HG03342 (cell line): ENCODE data around the gene NRROS.

ENCODE experiments used
- ATAC-seq: cut with Tn5 transposase; IDR thresholded peaks from one replicate; pipeline ENCODE4 v1.9.1; 2021; ENCODE audit warnings: mild to moderate bottlenecking, moderate library complexity; ENCODE audit not compliant: unreplicated experiment

NRROS gene

DNA sequence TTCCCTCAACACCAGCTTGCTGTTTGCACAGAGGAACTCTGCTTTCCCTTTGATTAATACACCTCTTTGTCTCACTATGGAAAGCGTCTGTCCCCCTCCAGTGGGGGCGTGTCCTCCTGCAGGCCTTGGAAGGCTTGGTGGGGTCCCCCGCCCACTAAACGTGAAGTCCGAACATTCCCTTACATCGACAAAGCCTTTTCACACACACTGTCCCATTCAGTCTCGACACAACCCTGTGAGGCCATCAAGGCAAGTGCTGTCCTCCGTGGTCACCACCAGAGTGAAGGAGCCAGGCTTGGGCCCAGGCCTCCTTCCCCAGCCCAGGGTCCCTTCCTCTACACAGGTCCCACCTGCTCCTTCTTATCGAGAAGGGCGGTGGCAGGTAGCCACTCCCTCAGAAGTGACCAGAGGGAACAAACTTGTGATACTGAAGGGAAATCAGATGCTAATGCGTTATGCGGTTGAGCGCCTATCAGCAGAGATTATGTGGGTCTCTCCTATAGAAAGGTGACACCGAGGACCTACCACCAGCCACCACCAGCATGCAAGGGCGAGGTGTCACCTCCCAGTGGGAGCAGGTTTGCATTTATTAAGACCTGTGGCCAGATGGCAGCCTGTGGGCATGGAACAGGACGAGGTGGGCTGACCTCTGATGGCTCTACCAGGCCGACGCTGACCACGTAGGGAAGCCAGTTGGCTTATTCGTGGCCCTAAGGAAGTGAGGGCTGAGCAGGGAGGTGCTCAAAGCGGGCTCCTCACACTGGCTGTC, 6.6 kb downstream of the NRROS start:
- ATAC-seq: no peak

DNA sequence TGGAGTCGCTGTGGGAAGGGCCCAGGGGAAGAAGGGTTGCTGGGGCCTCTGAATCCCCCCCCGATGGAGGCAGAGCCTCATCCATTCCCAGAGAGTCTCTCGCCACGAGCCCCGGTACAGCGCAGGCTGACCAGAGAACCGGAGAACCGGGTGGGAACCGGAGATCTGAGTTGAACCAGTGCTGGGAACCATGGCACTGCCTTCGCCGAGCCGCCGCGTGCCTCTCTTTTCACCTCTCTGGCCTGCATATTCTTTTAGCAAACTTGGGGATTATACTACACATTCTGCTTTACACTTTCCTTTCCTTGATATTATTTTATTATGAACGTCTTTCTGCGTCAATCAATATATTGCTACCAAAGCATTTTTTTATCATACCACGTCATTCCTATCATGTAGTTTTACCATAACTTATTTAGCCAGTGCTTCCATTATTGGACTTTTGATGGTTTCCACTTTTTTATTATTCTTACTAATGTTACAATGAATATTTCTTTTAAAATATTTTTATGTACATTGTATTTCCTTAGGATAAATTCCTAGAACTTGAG, 7.2 kb downstream of the NRROS start:
- no peak for ATAC-seq

DNA sequence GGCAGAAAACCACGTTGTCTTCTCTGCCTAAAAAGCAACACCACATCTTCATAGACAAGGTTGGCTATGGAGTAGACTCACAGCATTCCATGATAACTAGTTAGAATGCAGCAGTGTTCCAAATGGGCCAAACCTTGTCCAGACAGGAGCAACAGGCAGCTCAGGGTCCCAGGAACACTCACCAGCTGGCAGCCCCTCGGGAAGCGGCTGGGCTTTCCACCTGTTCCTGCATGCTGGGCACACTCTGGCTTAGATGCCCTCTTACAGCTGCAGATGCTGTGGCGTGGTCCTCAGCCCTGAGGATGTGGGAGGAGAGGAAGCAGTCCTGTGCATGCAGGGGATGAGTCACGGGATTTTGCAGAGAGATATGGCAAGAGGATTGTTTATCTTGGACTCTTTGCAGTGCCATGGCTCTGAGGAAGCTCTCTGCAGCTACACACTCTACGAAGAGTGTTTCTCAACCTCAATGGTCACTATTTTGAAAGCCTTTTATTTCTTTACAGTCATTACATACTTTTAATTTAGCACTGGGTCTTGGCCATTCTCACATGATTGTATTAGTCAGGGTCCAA, 11.3 kb downstream of the NRROS start:
- no peak for ATAC-seq

DNA sequence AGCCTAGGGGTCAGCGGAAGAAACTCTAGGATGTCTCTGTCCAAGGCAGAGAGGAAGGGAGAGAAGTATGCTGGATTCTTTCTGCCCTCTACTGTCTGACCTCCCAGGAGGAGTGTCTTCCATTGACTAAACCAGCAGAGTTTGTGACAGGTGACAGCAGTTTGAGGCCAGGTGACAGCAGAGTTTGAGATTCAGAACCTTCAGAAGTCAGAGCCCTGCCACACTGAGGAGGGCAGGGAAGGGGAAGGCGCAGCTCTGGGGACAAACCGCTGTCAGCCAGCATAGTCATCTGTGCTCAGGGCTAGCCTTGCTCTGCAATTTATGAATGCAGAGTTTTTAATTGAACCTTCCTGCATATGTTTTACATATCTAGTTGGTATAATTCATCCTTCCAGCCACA, 12.3 kb downstream of the NRROS start:
- no peak for ATAC-seq

DNA sequence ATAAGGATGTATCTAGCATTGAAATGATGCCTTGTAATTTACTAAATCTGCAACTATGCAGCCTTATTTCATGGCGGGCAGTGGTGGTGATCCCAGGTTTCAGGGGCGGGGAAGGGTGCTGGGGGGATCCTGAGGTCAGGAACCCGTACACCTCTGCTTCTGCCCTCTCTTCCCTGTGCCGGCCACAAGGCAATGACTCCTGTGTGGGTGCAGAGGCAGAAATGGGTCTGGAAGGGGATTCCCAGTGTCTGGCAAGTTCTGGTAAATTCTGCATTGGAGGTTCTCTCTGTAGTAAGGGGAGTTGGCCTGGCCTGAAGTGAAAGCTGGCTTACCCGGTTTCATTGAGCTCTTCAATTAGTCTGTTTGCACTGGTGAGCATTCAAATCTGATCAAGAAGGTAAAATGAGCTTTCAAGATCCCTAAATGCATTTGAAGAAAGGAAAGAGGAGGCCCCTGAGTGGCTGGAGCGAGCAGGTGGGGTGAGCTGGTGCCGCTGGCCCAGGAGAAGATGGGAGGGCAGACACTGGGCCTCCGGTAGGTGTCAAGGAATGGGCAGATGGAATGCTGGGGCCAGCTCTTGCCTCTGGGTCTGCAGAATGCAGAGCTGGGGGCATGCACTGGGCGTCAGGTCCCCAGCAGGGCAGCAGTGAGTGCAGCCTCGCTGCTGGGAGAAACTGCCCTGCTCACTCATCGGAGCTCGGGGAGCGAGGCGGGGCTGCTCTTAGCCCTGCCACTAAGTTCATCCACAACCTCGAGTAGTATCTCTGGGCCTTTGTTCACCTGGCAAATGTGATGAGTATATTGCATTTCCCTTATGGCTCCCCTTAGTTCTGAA, 13.7 kb downstream of the NRROS start:
- no peak for ATAC-seq

DNA sequence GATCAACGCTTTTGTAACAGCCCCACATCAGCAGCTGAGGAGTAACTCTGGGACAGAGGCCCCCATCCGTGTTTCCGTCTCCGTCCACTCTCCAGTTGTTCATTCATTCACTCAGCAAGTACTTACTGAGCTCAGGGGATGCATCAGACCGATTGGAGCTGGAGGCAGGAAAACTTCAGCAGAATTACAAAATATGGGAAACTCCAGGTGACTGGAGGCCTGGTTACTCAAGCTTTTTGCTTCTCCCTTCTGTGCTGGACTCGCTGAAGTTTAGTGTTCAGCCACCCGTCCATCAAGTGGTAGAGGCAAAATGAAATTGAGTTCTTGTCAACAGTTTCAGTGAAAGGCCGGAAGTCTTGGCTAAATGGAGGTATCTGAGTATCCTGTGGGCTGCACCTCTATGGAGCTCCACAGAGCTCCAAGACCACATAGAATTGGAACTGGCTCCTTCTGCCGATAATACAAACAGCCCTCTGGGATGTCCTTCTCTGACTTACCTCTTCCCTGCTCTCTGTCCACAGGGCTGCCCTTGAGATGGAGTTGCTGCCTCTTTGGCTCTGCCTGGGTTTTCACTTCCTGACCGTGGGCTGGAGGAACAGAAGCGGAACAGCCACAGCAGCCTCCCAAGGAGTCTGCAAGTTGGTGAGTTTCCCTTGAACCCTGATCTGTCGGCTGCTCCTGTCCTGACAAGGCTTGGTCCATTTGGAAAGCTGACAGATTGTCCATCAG, 14.7 kb downstream of the NRROS start:
- no peak for ATAC-seq

DNA sequence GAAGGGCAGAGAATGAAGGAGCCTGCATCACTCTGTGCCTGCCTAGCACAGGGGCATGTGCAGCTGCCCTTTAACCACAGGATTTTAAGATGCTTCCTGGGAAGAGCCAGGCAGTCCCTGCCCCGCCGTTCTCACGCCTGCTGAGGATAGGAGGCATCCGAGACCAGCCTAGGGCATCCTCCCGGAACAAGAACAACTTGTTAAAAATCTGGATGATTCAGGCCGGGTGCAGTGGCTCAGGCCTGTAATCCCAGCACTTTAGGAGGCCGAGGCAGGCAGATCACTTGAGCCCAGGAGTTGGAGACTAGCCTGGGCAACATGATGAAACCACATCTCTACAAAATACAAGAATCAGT, 15.2 kb downstream of the NRROS start:
- ATAC-seq: no peak

DNA sequence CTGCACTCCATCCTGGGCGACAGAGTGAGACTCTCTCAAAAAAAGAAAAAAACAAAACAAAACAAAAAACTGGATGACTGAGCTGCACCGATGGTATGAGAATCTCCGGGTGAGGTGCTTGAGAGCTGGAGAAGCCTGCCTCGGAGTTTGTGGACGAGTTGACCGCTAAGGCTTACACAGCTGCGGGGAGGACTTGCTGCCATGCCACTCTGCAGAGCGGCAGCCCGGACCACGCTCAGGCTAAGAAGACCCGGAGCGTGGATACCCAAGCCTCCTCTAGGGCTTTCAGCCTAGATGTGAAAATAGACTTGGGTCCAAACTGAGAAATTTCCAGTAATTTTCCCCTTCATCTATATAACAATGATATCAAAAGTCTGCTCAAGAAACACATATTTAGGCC, 16.0 kb downstream of the NRROS start:
- ATAC-seq: no peak

DNA sequence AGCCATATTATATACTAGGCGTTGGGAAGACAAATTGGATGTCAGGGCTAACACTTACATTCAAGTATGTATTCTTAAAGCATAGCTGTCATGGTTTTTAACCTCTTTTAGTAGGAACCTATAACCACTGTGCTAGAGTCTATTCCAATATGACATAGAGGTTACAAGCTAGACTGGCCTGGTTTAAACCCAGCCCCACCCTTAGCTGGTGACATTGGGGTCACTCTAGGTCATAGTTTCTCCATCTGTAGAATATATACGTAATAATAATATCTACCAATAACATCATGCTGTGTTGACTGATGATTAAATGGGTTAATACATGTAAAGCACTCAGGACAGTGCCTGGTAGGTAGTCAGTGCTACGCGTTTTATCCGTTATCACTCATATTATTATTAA, 16.7 kb downstream of the NRROS start:
- no peak for ATAC-seq

DNA sequence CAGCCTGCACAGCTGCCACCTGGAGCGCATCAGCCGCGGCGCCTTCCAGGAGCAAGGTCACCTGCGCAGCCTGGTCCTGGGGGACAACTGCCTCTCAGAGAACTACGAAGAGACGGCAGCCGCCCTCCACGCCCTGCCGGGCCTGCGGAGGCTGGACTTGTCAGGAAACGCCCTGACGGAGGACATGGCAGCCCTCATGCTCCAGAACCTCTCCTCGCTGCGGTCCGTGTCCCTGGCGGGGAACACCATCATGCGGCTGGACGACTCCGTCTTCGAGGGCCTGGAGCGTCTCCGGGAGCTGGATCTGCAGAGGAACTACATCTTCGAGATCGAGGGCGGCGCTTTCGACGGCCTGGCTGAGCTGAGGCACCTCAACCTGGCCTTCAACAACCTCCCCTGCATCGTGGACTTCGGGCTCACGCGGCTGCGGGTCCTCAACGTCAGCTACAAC, 20.4 kb downstream of the NRROS start:
- ATAC-seq: no peak

DNA sequence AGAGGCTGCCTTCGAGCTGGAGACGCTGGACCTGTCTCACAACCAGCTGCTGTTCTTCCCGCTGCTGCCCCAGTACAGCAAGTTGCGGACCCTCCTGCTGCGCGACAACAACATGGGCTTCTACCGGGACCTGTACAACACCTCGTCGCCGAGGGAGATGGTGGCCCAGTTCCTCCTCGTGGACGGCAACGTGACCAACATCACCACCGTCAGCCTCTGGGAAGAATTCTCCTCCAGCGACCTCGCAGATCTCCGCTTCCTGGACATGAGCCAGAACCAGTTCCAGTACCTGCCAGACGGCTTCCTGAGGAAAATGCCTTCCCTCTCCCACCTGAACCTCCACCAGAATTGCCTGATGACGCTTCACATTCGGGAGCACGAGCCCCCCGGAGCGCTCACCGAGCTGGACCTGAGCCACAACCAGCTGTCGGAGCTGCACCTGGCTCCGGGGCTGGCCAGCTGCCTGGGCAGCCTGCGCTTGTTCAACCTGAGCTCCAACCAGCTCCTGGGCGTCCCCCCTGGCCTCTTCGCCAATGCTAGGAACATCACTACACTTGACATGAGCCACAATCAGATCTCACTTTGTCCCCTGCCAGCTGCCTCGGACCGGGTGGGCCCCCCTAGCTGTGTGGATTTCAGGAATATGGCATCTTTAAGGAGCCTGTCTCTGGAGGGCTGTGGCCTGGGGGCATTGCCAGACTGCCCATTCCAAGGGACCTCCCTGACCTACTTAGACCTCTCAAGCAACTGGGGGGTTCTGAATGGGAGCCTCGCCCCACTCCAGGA, 21.1 kb downstream of the NRROS start:
- ATAC-seq: no peak

DNA sequence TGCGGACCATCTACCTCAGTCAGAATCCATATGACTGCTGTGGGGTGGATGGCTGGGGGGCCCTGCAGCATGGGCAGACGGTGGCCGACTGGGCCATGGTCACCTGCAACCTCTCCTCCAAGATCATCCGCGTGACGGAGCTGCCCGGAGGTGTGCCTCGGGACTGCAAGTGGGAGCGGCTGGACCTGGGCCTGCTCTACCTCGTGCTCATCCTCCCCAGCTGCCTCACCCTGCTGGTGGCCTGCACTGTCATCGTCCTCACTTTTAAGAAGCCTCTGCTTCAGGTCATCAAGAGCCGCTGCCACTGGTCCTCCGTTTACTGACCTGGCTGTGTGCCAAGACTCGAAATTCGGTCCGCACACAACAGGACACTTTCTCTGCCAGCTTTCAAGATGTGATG, 21.9 kb downstream of the NRROS start:
- ATAC-seq: no peak

DNA sequence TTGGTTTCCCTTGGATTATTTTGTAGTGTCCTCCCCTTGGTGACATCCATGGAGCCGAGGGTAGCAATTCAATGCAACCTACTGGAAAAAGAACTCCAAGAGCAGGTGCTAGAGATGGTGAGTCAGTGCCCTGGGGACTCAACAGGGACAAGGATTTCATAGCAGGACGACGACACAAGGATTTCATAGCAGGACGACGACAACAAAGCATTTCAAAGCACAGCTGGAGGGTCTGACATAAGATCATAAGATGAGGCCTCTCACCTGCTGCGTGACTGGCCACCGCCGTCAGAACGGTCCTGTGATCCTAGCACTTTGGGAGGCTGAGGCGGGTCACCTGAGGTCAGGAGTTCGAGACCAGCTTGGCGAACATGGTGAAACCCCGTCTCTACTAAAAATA, 22.5 kb downstream of the NRROS start:
- no peak for ATAC-seq

DNA sequence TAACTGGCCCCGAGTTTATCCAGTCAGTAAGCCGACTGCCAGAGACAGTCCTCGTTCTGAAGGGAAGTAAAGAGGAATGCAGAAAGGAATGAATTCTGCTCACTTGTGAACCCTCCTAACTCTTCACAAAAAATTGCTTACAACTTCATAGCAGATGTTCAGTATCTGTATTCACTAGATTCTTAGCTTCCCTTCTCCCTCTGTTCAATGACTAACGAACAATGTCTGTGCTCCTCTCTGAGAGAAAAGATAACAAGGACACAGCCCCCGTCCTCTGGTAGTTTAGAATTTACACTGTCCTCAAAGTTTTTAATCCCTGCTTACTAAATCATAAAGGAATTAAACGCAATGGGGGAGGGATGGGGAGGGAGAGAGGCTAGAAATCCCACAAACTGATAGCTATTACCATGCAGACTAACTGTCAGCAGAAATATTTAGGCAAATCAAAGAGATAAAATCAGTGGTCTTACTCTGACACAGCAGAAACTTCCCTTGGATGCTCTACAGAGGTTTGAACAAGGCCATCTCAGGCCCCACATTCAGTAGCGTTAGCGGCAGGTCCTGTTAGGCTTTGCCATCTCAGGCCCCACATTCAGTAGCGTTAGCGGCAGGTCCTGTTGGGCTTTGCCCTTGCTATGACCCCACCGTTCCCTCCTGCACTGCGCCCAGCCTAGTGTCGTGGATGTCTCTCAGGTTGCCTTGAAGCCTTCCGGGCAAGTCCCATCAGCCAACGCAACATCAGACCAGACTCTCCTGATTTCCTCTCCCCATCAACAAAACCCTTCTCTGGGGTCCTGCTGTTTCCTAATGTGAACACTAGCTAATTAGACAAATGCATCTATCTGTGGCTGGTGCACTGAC, 23.4 kb downstream of the NRROS start:
- no peak for ATAC-seq

DNA sequence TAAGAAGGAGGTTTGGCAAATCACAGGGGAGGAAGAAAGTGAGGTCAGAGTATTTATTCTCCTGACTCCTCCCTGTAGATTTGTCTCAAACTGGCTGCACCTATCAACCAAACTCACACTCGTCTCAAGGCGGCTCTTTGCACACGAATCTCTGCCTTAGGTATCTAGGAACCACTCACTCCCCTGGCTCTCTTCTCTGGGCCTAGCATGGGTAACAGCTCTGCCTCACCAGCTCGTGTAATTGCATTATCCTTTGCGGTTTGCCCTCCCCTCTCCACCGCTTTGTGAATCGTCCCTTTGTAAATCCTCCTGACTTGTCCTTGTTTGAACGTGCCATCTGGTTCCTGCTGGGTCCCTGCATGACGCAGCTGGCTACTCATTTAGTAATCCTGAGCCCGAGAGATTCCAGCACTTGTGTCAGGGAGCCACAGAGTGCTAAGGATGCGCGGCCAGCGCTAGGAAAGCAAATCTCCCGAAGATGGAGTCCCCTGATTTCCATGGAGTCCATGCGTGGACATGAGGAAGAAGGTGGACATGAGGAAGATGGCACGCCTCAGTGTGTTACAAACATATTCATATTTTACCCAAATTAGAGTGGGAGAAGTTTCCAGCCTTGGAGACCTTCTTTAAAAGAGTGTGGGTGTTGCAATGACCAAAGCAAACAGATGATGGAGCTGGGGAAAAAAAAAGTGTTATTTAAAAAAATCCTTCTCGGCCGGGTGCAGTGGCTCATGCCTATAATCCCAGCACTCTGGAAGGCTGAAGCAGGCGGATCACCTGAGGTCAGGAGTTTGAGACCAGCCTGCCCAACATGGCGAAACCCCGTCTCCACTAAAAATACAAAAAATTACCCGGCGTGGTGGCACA, 26.7 kb downstream of the NRROS start:
- ATAC-seq: no peak

DNA sequence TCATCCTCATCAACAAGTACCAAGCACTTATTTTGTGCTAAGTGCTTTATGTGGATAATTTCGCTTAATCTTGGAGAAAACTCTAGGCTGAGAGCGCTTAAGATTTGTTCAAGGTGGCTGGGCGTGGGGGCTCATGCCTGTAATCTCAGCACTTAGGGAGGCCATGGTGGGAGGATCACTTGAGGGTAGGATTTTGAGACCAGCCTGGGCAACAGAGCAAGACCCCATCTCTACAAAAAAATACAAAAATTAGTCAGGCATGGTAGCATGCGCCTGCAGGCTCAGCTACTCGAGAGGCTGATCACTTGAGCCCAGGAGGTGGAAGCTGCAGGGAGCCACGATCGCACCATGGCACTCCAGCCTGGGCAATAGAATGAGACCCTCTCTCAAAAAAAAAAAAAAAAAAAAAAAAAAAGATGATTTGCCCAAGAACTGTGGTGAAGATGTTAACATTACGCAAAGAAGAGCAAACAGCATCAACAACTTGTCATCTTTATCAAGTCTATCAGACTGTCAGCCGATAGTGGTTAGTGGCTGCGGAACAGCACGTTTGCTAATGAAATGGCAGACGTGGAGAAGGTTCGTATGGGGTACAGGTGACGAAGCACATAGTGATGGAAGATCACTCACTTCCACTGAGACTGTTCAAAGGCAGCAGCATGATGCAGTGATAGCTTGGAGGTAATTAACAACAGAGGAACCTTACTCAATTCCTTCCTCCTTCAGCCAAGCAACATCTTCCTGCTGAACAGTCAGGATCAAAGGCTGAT, 27.7 kb downstream of the NRROS start:
- no peak for ATAC-seq

DNA sequence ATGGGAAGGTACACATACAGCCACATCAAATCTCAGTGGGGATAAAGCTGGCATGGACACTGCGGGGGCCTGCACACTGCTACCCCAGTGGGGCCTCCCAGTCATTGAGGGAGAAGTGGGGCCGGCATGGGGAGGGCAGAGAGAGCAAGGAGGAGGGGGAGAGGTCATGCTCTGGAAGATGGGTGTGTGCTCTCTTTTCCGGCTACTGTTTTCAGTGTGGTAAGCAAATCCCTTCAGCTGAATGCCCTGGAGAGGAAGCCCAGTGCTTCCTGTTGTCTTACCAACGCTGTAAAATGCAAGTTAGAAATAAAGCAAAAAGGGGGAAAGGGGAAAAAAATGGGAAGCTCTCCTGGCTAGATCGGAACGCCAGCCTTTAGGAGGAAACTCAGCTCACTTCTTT, 30.8 kb downstream of the NRROS start:
- no peak for ATAC-seq

DNA sequence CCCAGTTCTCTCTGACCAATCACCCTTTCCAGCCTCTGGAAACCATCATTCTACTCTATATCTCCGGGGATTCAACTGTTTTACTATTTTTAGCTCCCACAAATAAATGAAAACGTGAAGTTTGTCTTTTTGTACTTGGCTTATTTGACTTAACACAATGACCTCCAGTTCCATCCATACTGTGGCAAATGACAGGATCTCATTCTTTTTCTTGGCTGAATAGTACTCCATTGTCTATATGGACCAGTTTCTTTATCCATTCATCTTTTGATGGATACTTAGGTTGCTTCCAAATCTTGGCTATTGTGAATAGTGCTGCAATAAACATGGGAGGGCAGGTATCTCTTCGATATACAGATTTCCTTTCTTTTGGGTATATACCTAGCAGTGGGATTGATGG, 34.1 kb downstream of the NRROS start:
- ATAC-seq: no peak
